B cell (primary cell): ENCODE measurements around the gene PLCD3.

Experiments
- CTCF ChIP-seq: fragments of 200-600 bp; IDR thresholded peaks from one replicate; pipeline ENCODE4 v1.8.0; 2022; ENCODE audit warnings: antibody characterized with exemption, mild to moderate bottlenecking
- EZH2 ChIP-seq: IDR thresholded peaks from 2 replicates; pipeline ENCODE4 v1.6.1; 2012; ENCODE audit warnings: borderline replicate concordance, low read depth, mild to moderate bottlenecking, moderate library complexity, low read length; ENCODE audit not compliant: insufficient read depth, poor library complexity, severe bottlenecking

- TF ChIP-seq CTCF (no peak), EZH2 (no peak)
Observed at GRCh38 chr17:45063198-45063597, 69.1 kb downstream of the PLCD3 start.
